PC-3 (cell line): Measurements from ENCODE around the gene CSAD. TPM values are rescaled to one million over a fixed set of nuclear protein-coding genes. Genes with fewer than 3 reads are reported as not detected.

Source experiments
- ATAC-seq: fragments of 200-7000 bp; cut with Tn5 transposase; 2 replicates; pipeline ENCODE4 v1.9.1; 2020; ENCODE audit warnings: mild to moderate bottlenecking, moderate library complexity
- BruUV-seq: library from RNA; stranded (reverse); fragments of 400-500 nt; replicated peaks from 2 replicates; lab custom pipeline; 2021; lab: Mats Ljungman, UMichigan
- CTCF ChIA-PET: fragments of 300-600 bp; sonication (Branson Sonifier 250); formaldehyde crosslinking; loops from one replicate; lab custom pipeline; 2022; ENCODE audit warnings: antibody characterized with exemption; lab: Charles Lee
- POLR2A ChIA-PET: fragments of 300-600 bp; sonication (Branson Sonifier 250); formaldehyde crosslinking; loops from one replicate; lab custom pipeline; 2022; ENCODE audit warnings: antibody characterized with exemption; ENCODE audit not compliant: unreplicated experiment; lab: Charles Lee
- DNase-seq: peaks from one replicate; pipeline ENCODE4 v3.0.0-alpha.2; 2015
- H2AFZ ChIP-seq: fragments of 300-600 bp; sonication (generic); 2 replicates; pipeline ENCODE4 v1.6.0; 2016; ENCODE audit warnings: antibody characterized with exemption, low read length
- H3F3A ChIP-seq: fragments of 300-600 bp; sonication (generic); one replicate; pipeline ENCODE4 v1.6.0; 2017; ENCODE audit warnings: antibody characterized with exemption, low read length, control low read depth, mild to moderate bottlenecking; ENCODE audit not compliant: unreplicated experiment
- H3K27ac ChIP-seq: fragments of 300-600 bp; sonication (generic); 2 replicates; pipeline ENCODE4 v1.5.1; 2016; ENCODE audit warnings: mild to moderate bottlenecking, low read length
- H3K27me3 ChIP-seq: fragments of 300-600 bp; sonication (generic); 2 replicates; pipeline ENCODE4 v1.6.1; 2016; ENCODE audit warnings: low read length, mixed read lengths
- H3K36me3 ChIP-seq: fragments of 300-600 bp; sonication (generic); 2 replicates; pipeline ENCODE4 v1.6.1; 2016; ENCODE audit warnings: low read depth, mixed run types, low read length, mixed read lengths
- H3K4me1 ChIP-seq: fragments of 300-600 bp; sonication (generic); 2 replicates; pipeline ENCODE4 v1.5.1; 2016; ENCODE audit warnings: low read length; ENCODE audit not compliant: insufficient read depth
- H3K4me2 ChIP-seq: fragments of 300-600 bp; sonication (generic); 2 replicates; pipeline ENCODE4 v1.6.0; 2016; ENCODE audit warnings: low read length
- H3K4me3 ChIP-seq: fragments of 300-600 bp; sonication (generic); 2 replicates; pipeline ENCODE4 v1.5.1; 2016; ENCODE audit warnings: mild to moderate bottlenecking, low read length, mixed read lengths
- H3K79me2 ChIP-seq: fragments of 300-600 bp; sonication (generic); 2 replicates; pipeline ENCODE4 v1.6.1; 2017; ENCODE audit warnings: low read length, mixed read lengths
- H3K9ac ChIP-seq: fragments of 300-600 bp; sonication (generic); 2 replicates; pipeline ENCODE4 v1.6.0; 2016; ENCODE audit warnings: mild to moderate bottlenecking, low read length
- H3K9me2 ChIP-seq: fragments of 300-600 bp; sonication (generic); replicated peaks from 2 replicates; pipeline ENCODE4 v1.6.1; 2016; ENCODE audit warnings: mixed run types, low read length, mixed read lengths
- H3K9me3 ChIP-seq: fragments of 300-600 bp; sonication (generic); 2 replicates; pipeline ENCODE4 v1.6.1; 2016; ENCODE audit warnings: low read length, mixed read lengths
- H4K20me1 ChIP-seq: fragments of 300-600 bp; sonication (generic); 2 replicates; pipeline ENCODE4 v1.6.1; 2016; ENCODE audit warnings: low read length, mixed read lengths
- EZH2 ChIP-seq: fragments of 300-600 bp; sonication (generic); IDR thresholded peaks from one replicate; pipeline ENCODE4 v1.6.1; 2017; ENCODE audit warnings: antibody characterized with exemption, mild to moderate bottlenecking, low read length; ENCODE audit not compliant: unreplicated experiment
- EZH2phosphoT487 ChIP-seq: fragments of 300-600 bp; sonication (generic); IDR thresholded peaks from 2 replicates; pipeline ENCODE4 v1.6.1; 2018; ENCODE audit warnings: mild to moderate bottlenecking, antibody characterized with exemption, low read length, borderline replicate concordance
- intact Hi-C: fragments of 100-400 bp; cut with micrococcal nuclease; formaldehyde crosslinking; loops from 2 replicates; pipeline ENCODE4 v1.9.0; 2023
- total RNA-seq: library from RNA; depleted of rRNA; stranded (reverse); fragments of >200 nt; gene quantifications from 2 replicates; pipeline ENCODE4 v1.2.3, GENCODE V29; 2014
- TF ChIP-seq, protein P1 (sequence below): fragments of 300-600 bp; sonication (generic); conservative IDR thresholded peaks from 2 replicates; pipeline ENCODE4 v1.5.1; 2017; ENCODE audit warnings: antibody characterized with exemption, low read depth, mild to moderate bottlenecking, low read length

Gene CSAD
- total RNA-seq, 1 experiment from 2014 or later, result 21.5 TPM

DNA sequence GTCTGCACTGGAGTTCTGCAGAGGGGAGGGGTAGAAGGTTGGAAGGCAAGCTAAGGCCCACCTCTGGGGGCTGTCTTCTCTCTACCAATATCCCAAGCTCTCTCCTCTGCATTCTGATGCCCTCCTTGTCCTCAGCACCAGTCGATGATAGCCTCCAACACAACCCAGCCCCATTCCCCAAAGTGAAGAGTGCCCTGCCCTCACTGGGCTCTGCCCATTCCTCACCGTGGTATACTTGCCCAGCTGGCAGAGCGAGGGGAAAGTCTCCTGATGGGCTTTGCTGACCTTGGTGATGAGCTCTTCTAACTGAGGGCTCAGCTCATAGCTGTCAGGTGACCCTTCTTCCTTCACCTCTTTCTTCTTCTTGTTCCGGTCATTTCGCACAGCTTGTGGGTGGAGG lies 33.5 kb upstream of the CSAD start:
- Histone ChIP-seq H4K20me1 (no peaks in the 10 kb centered on the region), H3K9me3 (no peaks in the 10 kb centered on the region), H3K4me2 (no peak overlapping the region), H3F3A (no peaks in the 10 kb centered on the region), H3K27ac (no peak overlapping the region), H3K9me2 (no peaks in the 10 kb centered on the region), H3K79me2 (peaks cover 38% of the 10 kb centered on the region), H3K36me3 (peaks cover 37% of the 10 kb centered on the region), H3K4me1 (peaks cover 31% of the 10 kb centered on the region), H3K4me3 (no peak overlapping the region), H3K27me3 (no peaks in the 10 kb centered on the region), H2AFZ (no peak overlapping the region), H3K9ac (no peak overlapping the region)
- TF ChIP-seq EZH2 (no peak), EZH2phosphoT487 (no peak)
- TF ChIP-seq, protein P1, sequence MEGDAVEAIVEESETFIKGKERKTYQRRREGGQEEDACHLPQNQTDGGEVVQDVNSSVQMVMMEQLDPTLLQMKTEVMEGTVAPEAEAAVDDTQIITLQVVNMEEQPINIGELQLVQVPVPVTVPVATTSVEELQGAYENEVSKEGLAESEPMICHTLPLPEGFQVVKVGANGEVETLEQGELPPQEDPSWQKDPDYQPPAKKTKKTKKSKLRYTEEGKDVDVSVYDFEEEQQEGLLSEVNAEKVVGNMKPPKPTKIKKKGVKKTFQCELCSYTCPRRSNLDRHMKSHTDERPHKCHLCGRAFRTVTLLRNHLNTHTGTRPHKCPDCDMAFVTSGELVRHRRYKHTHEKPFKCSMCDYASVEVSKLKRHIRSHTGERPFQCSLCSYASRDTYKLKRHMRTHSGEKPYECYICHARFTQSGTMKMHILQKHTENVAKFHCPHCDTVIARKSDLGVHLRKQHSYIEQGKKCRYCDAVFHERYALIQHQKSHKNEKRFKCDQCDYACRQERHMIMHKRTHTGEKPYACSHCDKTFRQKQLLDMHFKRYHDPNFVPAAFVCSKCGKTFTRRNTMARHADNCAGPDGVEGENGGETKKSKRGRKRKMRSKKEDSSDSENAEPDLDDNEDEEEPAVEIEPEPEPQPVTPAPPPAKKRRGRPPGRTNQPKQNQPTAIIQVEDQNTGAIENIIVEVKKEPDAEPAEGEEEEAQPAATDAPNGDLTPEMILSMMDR, result no peak
- ChIA-PET CTCF (interaction anchor here (0.5 to 1.9 kb wide), 7 partner anchors 27 to 131 kb away, joined by 4 to 13 read pairs (median 5); partner anchors contain the start of gene ESPL1), POLR2A (no interaction called here)
- intact Hi-C loops, result no loop called here
- ATAC-seq, result no peak
- BruUV-seq, result no TSS peak
- DNase-seq, result no peak

DNA sequence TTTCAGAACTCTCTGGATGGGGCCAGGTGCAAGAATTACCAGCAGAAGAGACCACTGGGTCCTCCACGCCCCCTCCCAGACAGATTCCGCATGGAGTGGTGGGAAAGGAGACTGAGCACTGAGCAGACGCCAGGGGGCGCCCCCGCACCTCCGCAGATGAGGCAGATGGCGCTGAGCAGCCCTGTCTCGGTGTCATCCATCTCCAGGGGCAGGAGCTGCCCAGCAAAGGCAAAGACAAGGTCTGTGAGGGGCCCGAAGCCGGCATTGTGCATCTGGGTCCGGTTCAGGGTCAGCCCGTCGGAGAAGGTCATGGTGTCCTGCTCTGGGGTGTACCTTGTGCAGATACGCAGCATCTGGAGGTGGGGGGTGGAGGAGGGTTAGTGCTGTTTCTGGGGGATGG lies 32.6 kb upstream of the CSAD start:
- no peaks in the 10 kb centered on the region for H3K9me2 ChIP-seq
- ATAC-seq (peak; percentile 84), DNase-seq (peak; percentile 76)
- H3K79me2 ChIP-seq, result peaks cover 29% of the 10 kb centered on the region
- H3K9ac ChIP-seq, result no peak overlapping the region
- intact Hi-C loops, result loop anchor here (1.0 to 2.0 kb wide), 3 partner anchors 37 to 74 kb away; partner anchors contain the start of gene ESPL1
- peaks cover 24% of the 10 kb centered on the region for H3K4me1 ChIP-seq
- no peak overlapping the region for H3K4me3 ChIP-seq
- no peak overlapping the region for H3K4me2 ChIP-seq
- H3F3A ChIP-seq, result no peaks in the 10 kb centered on the region
- H2AFZ ChIP-seq, result no peak overlapping the region
- H3K9me3 ChIP-seq, result no peaks in the 10 kb centered on the region
- ChIA-PET POLR2A (no interaction called here), CTCF (interaction anchor here (0.5 to 1.9 kb wide), 8 partner anchors 28 to 132 kb away, joined by 3 to 13 read pairs (median 5); partner anchors contain the start of genes AAAS and ESPL1)
- peaks cover 37% of the 10 kb centered on the region for H3K36me3 ChIP-seq
- no peaks in the 10 kb centered on the region for H4K20me1 ChIP-seq
- H3K27ac ChIP-seq, result no peak overlapping the region
- no TSS peak for BruUV-seq
- no peaks in the 10 kb centered on the region for H3K27me3 ChIP-seq
- TF ChIP-seq EZH2 (no peak), EZH2phosphoT487 (no peak)
- TF ChIP-seq, protein P1, result peak; percentile 95

DNA sequence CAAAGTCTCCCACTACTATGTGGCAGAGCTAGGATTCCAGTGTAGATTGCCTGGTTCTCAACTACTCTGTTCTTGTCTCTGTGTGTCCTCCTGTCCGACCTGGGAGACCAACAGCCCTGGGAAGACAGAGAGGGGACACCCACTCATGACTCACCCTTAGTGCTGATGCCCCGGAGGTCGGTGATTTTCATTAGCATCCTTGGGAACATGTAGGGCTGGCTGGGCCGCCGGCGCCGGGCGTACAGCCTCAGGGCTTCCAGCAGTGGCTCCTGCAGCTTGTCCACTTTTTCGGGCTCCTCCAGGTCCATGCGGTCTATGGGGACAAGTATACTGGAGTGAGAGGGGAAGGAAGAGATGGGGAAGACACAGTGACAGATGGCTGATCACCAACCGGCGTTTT lies 32.2 kb upstream of the CSAD start:
- no peak for DNase-seq
- peaks cover 20% of the 10 kb centered on the region for H3K4me1 ChIP-seq
- intact Hi-C loops, result loop anchor here (1.0 to 2.0 kb wide), 3 partner anchors 38 to 74 kb away; partner anchors contain the start of gene ESPL1
- no peak overlapping the region for H3K4me2 ChIP-seq
- no peaks in the 10 kb centered on the region for H4K20me1 ChIP-seq
- ChIA-PET POLR2A (no interaction called here), CTCF (interaction anchor here (1.9 kb wide), 1 partner anchor 132 kb away, joined by 10 read pairs; no protein-coding TSS in a partner anchor)
- no peak overlapping the region for H3K9ac ChIP-seq
- BruUV-seq, result no TSS peak
- TF ChIP-seq, protein P1, result no peak
- TF ChIP-seq EZH2 (no peak), EZH2phosphoT487 (no peak)
- H3K9me2 ChIP-seq, result no peaks in the 10 kb centered on the region
- no peak overlapping the region for H3K27ac ChIP-seq
- no peak overlapping the region for H2AFZ ChIP-seq
- peaks cover 37% of the 10 kb centered on the region for H3K36me3 ChIP-seq
- ATAC-seq, result no peak
- no peaks in the 10 kb centered on the region for H3K9me3 ChIP-seq
- peaks cover 25% of the 10 kb centered on the region for H3K79me2 ChIP-seq
- H3F3A ChIP-seq, result no peaks in the 10 kb centered on the region
- no peak overlapping the region for H3K4me3 ChIP-seq
- H3K27me3 ChIP-seq, result no peaks in the 10 kb centered on the region
